GM12878 (cell line): Measurements from ENCODE around the gene GABRG2. TPM values are rescaled to one million over a fixed set of nuclear protein-coding genes. Genes with fewer than 3 reads are reported as not detected.

ENCODE experiments used
- ATAC-seq: fragments of 200-7000 bp; cut with Tn5 transposase; 3 replicates; pipeline ENCODE4 v1.9.1; 2020; ENCODE audit warnings: mild to moderate bottlenecking, moderate library complexity
- BruUV-seq: library from RNA; stranded (reverse); fragments of 400-500 nt; replicated peaks from 2 replicates; lab custom pipeline; 2021; lab: Mats Ljungman, UMichigan
- CTCF ChIA-PET: fragments of 300-600 bp; sonication (Branson Sonifier 250); formaldehyde crosslinking; extraction: SDS; loops from one replicate; lab custom pipeline; 2021; ENCODE audit warnings: inconsistent platforms; lab: Yijun Ruan, JAX
- POLR2A ChIA-PET: fragments of 350-600 bp; formaldehyde crosslinking; extraction: SDS; loops from one replicate; lab custom pipeline; 2021; ENCODE audit warnings: inconsistent platforms; lab: Charles Lee
- RAD21 ChIA-PET: fragments of 300-600 bp; sonication (Branson Sonifier 250); formaldehyde crosslinking; loops from one replicate; lab custom pipeline; 2023; ENCODE audit warnings: antibody characterized with exemption; ENCODE audit not compliant: unreplicated experiment; lab: Charles Lee
- SMC1A ChIA-PET: fragments of 300-600 bp; sonication (Branson Sonifier 250); formaldehyde crosslinking; loops from one replicate; lab custom pipeline; 2023; ENCODE audit not compliant: unreplicated experiment, uncharacterized antibody; lab: Charles Lee
- DNase-seq: peaks from one replicate; pipeline ENCODE4 v3.0.0-alpha.2; 2011; ENCODE audit warnings: low read depth, low spot score
- FAIRE-seq: peaks from 3 replicates; lab custom pipeline; 2011; peaks lifted over from hg19 to GRCh38; lab: Jason Lieb, UNC
- H2AFZ ChIP-seq: 2 replicates; pipeline ENCODE4 v1.6.0; 2011; ENCODE audit warnings: low read depth, low read length, control low read depth; ENCODE audit not compliant: control insufficient read depth
- H3K27ac ChIP-seq: 2 replicates; pipeline ENCODE4 v1.5.1; 2011; ENCODE audit warnings: control low read depth; ENCODE audit not compliant: control insufficient read depth, insufficient read depth
- H3K27me3 ChIP-seq, 2 experiments: replicated peaks in 1 of 2; 2 replicates each; pipeline versions ENCODE4 v1.6.0 to v1.6.1; 2011; ENCODE audit warnings: low read length in 1 of 2; ENCODE audit not compliant: control insufficient read depth in 2 of 2, insufficient read depth in 2 of 2
- H3K36me3 ChIP-seq, 2 experiments: 2 replicates each; pipeline ENCODE4 v1.5.1; 2011; ENCODE audit warnings: low read length in 1 of 2; ENCODE audit not compliant: control insufficient read depth in 2 of 2, insufficient read depth in 2 of 2
- H3K4me1 ChIP-seq: 2 replicates; pipeline ENCODE4 v1.6.1; 2011; ENCODE audit warnings: mild to moderate bottlenecking, low read length, moderate library complexity, mixed read lengths; ENCODE audit not compliant: control insufficient read depth, insufficient read depth
- H3K4me2 ChIP-seq: 2 replicates; pipeline ENCODE4 v1.6.0; 2011; ENCODE audit warnings: control low read depth; ENCODE audit not compliant: control insufficient read depth, insufficient read depth
- H3K4me3 ChIP-seq: fragments of 200-600 bp; sonication (generic); 2 replicates; pipeline ENCODE4 v1.5.1; 2016
- H3K79me2 ChIP-seq: 2 replicates; pipeline ENCODE4 v1.6.0; 2011; ENCODE audit warnings: low read length; ENCODE audit not compliant: control insufficient read depth, insufficient read depth
- H3K9ac ChIP-seq: 2 replicates; pipeline ENCODE4 v1.8.0; 2011; ENCODE audit warnings: low read length, control low read depth, mixed read lengths; ENCODE audit not compliant: control insufficient read depth, insufficient read depth
- H3K9me3 ChIP-seq: replicated peaks from 3 replicates; pipeline ENCODE4 v1.5.1; 2011; ENCODE audit warnings: mild to moderate bottlenecking, low read length; ENCODE audit not compliant: control insufficient read depth, insufficient read depth
- H4K20me1 ChIP-seq: 2 replicates; pipeline ENCODE4 v1.6.0; 2011; ENCODE audit not compliant: control insufficient read depth, insufficient read depth
- CREB1 ChIP-seq: IDR thresholded peaks from 2 replicates; pipeline ENCODE4 v1.6.1; 2012; ENCODE audit warnings: low read depth, mild to moderate bottlenecking, inconsistent platforms
- ESRRA ChIP-seq: IDR thresholded peaks from 2 replicates; pipeline ENCODE4 v1.6.1; 2012; ENCODE audit warnings: mild to moderate bottlenecking, low read length, improper control_type of control experiment
- PAX5 ChIP-seq: IDR thresholded peaks from 2 replicates; pipeline ENCODE4 v1.6.1; 2011; ENCODE audit warnings: low read depth, low read length, borderline replicate concordance
- POU2F2 ChIP-seq: IDR thresholded peaks from 3 replicates; pipeline ENCODE4 v1.6.1; 2011; ENCODE audit warnings: low read depth, mild to moderate bottlenecking, low read length, borderline replicate concordance
- TBL1XR1 ChIP-seq: IDR thresholded peaks from 2 replicates; pipeline ENCODE4 v1.6.1; 2012; ENCODE audit warnings: low read depth, low read length, improper control_type of control experiment
- ZNF384 ChIP-seq: IDR thresholded peaks from 2 replicates; pipeline ENCODE4 v1.6.1; 2012; ENCODE audit warnings: low read depth, mild to moderate bottlenecking, low read length, improper control_type of control experiment, borderline replicate concordance
- WGBS: methylation state at CpG from one replicate; pipeline ENCODE4 v1.1.6; 2016; ENCODE audit warnings: low lambda C conversion rate; ENCODE audit not compliant: insufficient replicate concordance, insufficient coverage; ENCODE audit errors: missing lambda C conversion rate; 5-methylcytosine and 5-hydroxymethylcytosine counted together
- in situ Hi-C: fragments of 300-500 bp; cut with MboI; formaldehyde crosslinking; loops from 9 replicates; pipeline ENCODE4 v1.14.3; 2018; ENCODE audit warnings: mixed read lengths
- intact Hi-C: fragments of 100-400 bp; cut with micrococcal nuclease; formaldehyde crosslinking; loops from one replicate; pipeline ENCODE4 v1.14.2; 2022; ENCODE audit not compliant: unreplicated experiment
- polyA plus RNA-seq, 11 experiments: library from polyadenylated mRNA; depleted of rRNA in 4 of 11; unstranded in 6 of 11; stranded (reverse) in 5 of 11; fragments of >200 nt; fragmentation: Nextera tagmentation in 4 of 11; fragmentation: Illumina TruSeq in 1 of 11; extraction: Ambion mirVana in 4 of 11; extraction: Trizol in 1 of 11; gene quantifications; 1 replicate in 1 of 11; 2 replicates in 10 of 11; pipeline versions ENCODE4 v1.2.1 to v1.2.3, GENCODE V29; 2011 to 2016; ENCODE audit warnings: inconsistent platforms in 2 of 11, missing spikeins in 2 of 11, low read depth in 1 of 11
- total RNA-seq, 4 experiments: library from RNA; depleted of rRNA in 3 of 4; stranded (reverse); fragments of >200 nt in 3 of 4; fragmentation: Illumina TruSeq in 1 of 4; extraction: Trizol in 1 of 4; gene quantifications; 2 replicates each; pipeline versions ENCODE4 v1.2.1 to v1.2.3, GENCODE V29; 2013 to 2021
- TF ChIP-seq, protein P1 (sequence below): IDR thresholded peaks from 2 replicates; pipeline ENCODE4 v1.6.1; 2011; ENCODE audit warnings: borderline replicate concordance, low read depth, mild to moderate bottlenecking, moderate library complexity, low read length; ENCODE audit not compliant: insufficient read depth, poor library complexity, severe bottlenecking
- TF ChIP-seq, protein P2 (sequence below): fragments of 450-650 bp; formaldehyde crosslinking; IDR thresholded peaks from 2 replicates; pipeline ENCODE4 v1.5.0; 2022; ENCODE audit warnings: mild to moderate bottlenecking, missing genetic modification characterization
- TF ChIP-seq, protein P3 (sequence below): fragments of 450-650 bp; conservative IDR thresholded peaks from 2 replicates; pipeline ENCODE4 v1.6.1; 2017; ENCODE audit warnings: mild to moderate bottlenecking, moderate library complexity

GABRG2 gene
- total and polyA plus RNA-seq, 10 of the 15 experiments (the other 5 are each of a cell fraction or from before 2014, with no cell fraction given) = 0.34 TPM; not detected in 9

DNA sequence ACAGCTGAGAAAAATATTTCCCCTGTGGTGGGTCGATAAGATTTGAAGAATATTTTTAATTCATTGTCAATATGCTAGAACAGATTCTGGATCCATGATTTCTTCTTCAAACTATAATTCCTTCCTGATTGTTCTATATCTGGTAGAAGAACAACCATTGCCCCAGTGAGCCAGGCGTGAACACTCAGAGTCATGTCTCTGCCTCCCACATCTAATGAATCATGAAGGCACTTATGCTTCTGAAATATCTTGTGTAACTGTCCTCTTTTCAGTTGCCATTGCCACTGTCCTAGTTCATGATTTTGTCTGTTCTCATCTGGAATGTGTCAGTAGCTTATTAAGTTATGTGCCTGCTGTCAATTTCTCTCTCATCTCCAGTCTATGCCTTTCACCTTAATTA lies 40.0 kb downstream of the GABRG2 start:
- no peak overlapping the region for H2AFZ ChIP-seq
- no peaks in the 10 kb centered on the region for H3K27me3 ChIP-seq
- no peak overlapping the region for H3K4me3 ChIP-seq
- no peaks in the 10 kb centered on the region for H3K9me3 ChIP-seq
- FAIRE-seq (no peak), DNase-seq (no peak), ATAC-seq (no peak)
- TF ChIP-seq ESRRA = no peak
- TF ChIP-seq, protein P1, sequence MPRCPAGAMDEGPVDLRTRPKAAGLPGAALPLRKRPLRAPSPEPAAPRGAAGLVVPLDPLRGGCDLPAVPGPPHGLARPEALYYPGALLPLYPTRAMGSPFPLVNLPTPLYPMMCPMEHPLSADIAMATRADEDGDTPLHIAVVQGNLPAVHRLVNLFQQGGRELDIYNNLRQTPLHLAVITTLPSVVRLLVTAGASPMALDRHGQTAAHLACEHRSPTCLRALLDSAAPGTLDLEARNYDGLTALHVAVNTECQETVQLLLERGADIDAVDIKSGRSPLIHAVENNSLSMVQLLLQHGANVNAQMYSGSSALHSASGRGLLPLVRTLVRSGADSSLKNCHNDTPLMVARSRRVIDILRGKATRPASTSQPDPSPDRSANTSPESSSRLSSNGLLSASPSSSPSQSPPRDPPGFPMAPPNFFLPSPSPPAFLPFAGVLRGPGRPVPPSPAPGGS = no peak
- intact Hi-C loops (no loop called here), in situ Hi-C loops (no loop called here)
- ChIA-PET RAD21 (no interaction called here), SMC1A (interaction anchor here (0.5 to 1.4 kb wide), 2 partner anchors 10 to 1390 kb away, joined by 3 to 5 read pairs; no protein-coding TSS in a partner anchor), POLR2A (no interaction called here), CTCF (no interaction called here)
- H3K36me3 ChIP-seq = no peaks in the 10 kb centered on the region
- H3K79me2 ChIP-seq = no peaks in the 10 kb centered on the region
- no peak overlapping the region for H3K27ac ChIP-seq
- no peak overlapping the region for H3K9ac ChIP-seq
- no peaks in the 10 kb centered on the region for H4K20me1 ChIP-seq
- WGBS = 16% methylated on average over 2 of the region's 2 CpGs
- no TSS peak for BruUV-seq
- no peak overlapping the region for H3K4me2 ChIP-seq
- H3K4me1 ChIP-seq = no peaks in the 10 kb centered on the region

DNA sequence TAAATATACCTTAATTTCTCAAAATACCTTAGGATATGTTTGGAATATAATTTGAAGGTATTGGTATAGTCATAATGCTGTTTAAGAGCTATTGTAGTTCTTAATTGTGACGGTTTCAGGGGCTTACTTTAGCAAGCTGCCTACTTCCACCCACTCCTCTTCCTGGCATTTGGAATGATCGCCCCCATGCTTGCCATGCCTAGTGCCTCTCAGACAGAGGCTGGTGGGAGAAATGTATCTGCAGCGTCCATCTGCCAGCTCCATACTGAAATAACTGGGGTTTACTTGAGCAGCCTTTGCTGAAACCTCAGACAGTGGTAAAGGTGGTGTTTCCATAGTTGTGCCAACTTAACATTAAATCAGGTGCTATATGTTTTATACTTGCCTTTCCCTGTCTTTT lies 52.2 kb downstream of the GABRG2 start:
- DNase-seq = no peak

More for the DNA sequence above, 52.2 kb downstream of the GABRG2 start:
- Histone ChIP-seq H3K4me2 (no peak overlapping the region), H3K9ac (no peak overlapping the region), H3K4me1 (no peaks in the 10 kb centered on the region), H3K27me3 (no peaks in the 10 kb centered on the region), H3K27ac (no peak overlapping the region), H2AFZ (no peak overlapping the region), H3K36me3 (no peaks in the 10 kb centered on the region), H3K79me2 (no peaks in the 10 kb centered on the region), H4K20me1 (no peaks in the 10 kb centered on the region), H3K9me3 (no peaks in the 10 kb centered on the region), H3K4me3 (no peak overlapping the region)
- BruUV-seq = no TSS peak
- POLR2A ChIA-PET = no interaction called here
- RAD21 ChIA-PET = no interaction called here
- TF ChIP-seq, protein P2, sequence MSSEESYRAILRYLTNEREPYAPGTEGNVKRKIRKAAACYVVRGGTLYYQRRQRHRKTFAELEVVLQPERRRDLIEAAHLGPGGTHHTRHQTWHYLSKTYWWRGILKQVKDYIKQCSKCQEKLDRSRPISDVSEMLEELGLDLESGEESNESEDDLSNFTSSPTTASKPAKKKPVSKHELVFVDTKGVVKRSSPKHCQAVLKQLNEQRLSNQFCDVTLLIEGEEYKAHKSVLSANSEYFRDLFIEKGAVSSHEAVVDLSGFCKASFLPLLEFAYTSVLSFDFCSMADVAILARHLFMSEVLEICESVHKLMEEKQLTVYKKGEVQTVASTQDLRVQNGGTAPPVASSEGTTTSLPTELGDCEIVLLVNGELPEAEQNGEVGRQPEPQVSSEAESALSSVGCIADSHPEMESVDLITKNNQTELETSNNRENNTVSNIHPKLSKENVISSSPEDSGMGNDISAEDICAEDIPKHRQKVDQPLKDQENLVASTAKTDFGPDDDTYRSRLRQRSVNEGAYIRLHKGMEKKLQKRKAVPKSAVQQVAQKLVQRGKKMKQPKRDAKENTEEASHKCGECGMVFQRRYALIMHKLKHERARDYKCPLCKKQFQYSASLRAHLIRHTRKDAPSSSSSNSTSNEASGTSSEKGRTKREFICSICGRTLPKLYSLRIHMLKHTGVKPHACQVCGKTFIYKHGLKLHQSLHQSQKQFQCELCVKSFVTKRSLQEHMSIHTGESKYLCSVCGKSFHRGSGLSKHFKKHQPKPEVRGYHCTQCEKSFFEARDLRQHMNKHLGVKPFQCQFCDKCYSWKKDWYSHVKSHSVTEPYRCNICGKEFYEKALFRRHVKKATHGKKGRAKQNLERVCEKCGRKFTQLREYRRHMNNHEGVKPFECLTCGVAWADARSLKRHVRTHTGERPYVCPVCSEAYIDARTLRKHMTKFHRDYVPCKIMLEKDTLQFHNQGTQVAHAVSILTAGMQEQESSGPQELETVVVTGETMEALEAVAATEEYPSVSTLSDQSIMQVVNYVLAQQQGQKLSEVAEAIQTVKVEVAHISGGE (CRISPR knock-in tag) = no peak
- TF ChIP-seq TBL1XR1 (no peak), ZNF384 (no peak), PAX5 (no peak), POU2F2 (no peak), CREB1 (no peak)
- TF ChIP-seq, protein P3, sequence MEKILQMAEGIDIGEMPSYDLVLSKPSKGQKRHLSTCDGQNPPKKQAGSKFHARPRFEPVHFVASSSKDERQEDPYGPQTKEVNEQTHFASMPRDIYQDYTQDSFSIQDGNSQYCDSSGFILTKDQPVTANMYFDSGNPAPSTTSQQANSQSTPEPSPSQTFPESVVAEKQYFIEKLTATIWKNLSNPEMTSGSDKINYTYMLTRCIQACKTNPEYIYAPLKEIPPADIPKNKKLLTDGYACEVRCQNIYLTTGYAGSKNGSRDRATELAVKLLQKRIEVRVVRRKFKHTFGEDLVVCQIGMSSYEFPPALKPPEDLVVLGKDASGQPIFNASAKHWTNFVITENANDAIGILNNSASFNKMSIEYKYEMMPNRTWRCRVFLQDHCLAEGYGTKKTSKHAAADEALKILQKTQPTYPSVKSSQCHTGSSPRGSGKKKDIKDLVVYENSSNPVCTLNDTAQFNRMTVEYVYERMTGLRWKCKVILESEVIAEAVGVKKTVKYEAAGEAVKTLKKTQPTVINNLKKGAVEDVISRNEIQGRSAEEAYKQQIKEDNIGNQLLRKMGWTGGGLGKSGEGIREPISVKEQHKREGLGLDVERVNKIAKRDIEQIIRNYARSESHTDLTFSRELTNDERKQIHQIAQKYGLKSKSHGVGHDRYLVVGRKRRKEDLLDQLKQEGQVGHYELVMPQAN = no peak
- ATAC-seq = no peak
- SMC1A ChIA-PET = no interaction called here
- intact Hi-C loops (no loop called here), in situ Hi-C loops (no loop called here)
- CTCF ChIA-PET = no interaction called here
- no peak for FAIRE-seq
- 0% methylated on average over 3 of the region's 3 CpGs for WGBS
